HG02840 (cell line): ENCODE results near the gene HDAC4.
"Not testable (repeated sequence)": the region's sequence is repeated elsewhere in the genome, so short reads cannot be mapped to it uniquely, and the experiment has no call there.

ENCODE experiments used
- ATAC-seq: cut with Tn5 transposase; IDR thresholded peaks from one replicate; pipeline ENCODE4 v1.9.1; 2021; ENCODE audit warnings: mild to moderate bottlenecking, moderate library complexity, moderate number of reproducible peaks; ENCODE audit not compliant: unreplicated experiment, low FRiP score

Gene HDAC4

GRCh38 chr2:239085201-239085992, 315.4 kb downstream of the HDAC4 start:
- ATAC-seq: no peak

- ATAC-seq: no peak
These were observed 316.8 kb downstream of the HDAC4 start for GRCh38 chr2:239084007-239084406.

- no peak for ATAC-seq
These were observed 318.4 kb downstream of the HDAC4 start for GRCh38 chr2:239082425-239082824.

GRCh38 chr2:239081622-239082021, 319.2 kb downstream of the HDAC4 start:
- ATAC-seq: no peak

- no peak for ATAC-seq
These were observed 319.8 kb downstream of the HDAC4 start for GRCh38 chr2:239081046-239081445.

GRCh38 chr2:239079671-239080294, 321.0 kb downstream of the HDAC4 start:
- ATAC-seq: no peak

- ATAC-seq: no peak
These were observed 322.5 kb downstream of the HDAC4 start for GRCh38 chr2:239078128-239078924.

GRCh38 chr2:239077260-239077659, 323.6 kb downstream of the HDAC4 start:
- ATAC-seq: no peak

- no peak for ATAC-seq
These were observed 324.7 kb downstream of the HDAC4 start for GRCh38 chr2:239075918-239076758.

GRCh38 chr2:239073745-239074530, 326.9 kb downstream of the HDAC4 start:
- no peak for ATAC-seq

- no peak for ATAC-seq
These were observed 327.6 kb downstream of the HDAC4 start for GRCh38 chr2:239073270-239073669.

GRCh38 chr2:239072786-239073185, 328.0 kb downstream of the HDAC4 start:
- no peak for ATAC-seq

- ATAC-seq: no peak
These were observed 330.4 kb downstream of the HDAC4 start for GRCh38 chr2:239070466-239070865.

- not testable (repeated sequence) for ATAC-seq
These were observed 331.2 kb downstream of the HDAC4 start for GRCh38 chr2:239069362-239070333.

GRCh38 chr2:239068411-239068810, 332.4 kb downstream of the HDAC4 start:
- ATAC-seq: no peak

- ATAC-seq: no peak
These were observed 333.5 kb downstream of the HDAC4 start for GRCh38 chr2:239067196-239067865.

- ATAC-seq: no peak
These were observed 334.2 kb downstream of the HDAC4 start for GRCh38 chr2:239066597-239066996.

GRCh38 chr2:239065962-239066361, 334.9 kb downstream of the HDAC4 start:
- no peak for ATAC-seq
